Activated T-cell treated with anti-CD3 and anti-CD28 coated beads for 1 hour (primary cell): ENCODE results near the gene PTK7.
A peak's percentile ranks its signal among the peaks of the same experiment; 100 is the strongest.

Experiments used
- DNase-seq: peaks from one replicate; pipeline ENCODE4 v3.0.0-alpha.2; 2020; ENCODE audit warnings: low read depth

The PTK7 gene

DNA sequence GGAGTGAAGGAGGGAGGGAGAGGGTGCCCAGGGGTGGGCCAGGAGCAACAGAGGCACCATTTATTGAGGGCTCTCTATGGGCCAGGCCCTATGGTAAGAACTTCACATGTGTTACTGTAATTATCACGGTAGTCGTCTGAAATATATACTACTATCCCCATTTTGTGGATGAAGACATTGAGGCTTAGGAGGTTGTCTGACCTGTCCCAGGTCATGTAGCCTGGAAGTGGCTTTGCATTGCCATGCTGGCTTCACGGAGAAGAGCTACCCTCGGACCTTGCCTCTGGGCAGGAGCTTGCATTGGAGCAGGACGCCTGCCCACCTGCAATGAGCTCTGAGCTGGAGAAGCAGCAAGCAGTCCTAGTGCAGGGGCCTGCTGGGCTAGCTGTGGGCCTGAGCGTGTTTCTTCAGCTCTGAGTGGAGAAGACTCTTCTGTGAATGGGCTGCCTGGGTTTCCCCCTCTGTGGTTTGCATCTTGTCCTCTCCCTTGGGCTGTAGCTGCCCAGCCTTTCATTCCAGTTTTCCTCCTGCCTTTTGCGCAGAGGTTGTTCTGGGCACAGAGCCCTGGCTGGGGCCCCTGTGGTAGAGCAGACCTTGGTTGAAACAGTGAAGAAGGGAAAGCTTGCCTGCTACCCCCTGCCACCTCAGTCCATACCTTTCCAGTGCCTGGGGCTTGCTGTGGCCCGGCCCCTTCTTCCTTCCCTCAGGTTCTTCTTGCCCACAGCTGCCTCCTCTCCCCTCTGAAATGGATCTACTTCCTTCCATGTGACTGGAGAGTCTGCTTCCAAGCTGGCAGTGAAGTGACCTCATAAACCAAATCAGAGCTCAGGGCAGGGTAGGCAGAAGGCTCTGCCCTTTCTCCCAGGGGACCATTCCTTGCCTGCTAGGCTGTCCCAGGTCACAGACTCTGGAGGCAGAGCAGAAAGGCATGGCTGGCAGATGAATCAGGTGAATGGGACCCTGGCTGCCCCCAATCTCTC, 70.9 kb downstream of the PTK7 start:
- DNase-seq = no peak

DNA sequence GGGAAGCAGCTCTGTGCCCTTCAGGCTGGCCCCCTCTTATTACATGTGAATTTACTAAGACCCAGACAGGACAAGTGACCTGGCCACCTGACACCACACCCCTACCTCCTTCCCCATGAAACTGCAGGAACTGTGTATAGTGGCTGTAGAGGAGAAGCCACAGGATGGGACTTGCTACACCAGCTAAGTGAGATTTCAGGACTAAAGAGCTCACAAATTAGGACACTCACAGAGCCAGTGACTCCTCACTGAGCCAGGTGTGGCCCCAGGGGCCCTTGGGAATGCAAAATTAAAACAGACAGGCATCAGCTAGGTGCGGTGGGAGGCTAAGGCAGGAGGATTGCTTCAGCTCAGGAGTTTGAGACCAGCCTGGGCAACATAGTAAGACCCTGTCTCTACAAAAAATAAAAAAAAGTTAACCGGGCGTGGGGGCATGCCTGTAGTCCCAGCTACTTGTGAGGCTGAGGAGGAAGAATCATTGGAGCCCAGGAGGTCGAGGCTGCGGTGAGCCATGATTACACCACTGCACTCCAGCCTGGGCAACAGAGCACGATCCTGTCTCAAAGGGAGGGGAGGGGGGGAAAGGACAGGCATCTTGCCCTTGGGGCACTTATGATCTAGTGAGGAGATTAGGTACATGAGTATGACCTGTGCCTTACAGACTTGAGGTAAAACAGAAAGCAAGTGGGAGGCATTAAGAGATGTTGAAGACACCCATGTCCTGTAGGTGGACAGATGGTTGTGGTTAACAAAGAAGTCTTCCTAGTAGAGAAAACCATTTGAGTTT, 71.8 kb downstream of the PTK7 start:
- no peak for DNase-seq

GRCh38 chr6:43149265-43149664, 73.2 kb downstream of the PTK7 start:
- DNase-seq = no peak

DNA sequence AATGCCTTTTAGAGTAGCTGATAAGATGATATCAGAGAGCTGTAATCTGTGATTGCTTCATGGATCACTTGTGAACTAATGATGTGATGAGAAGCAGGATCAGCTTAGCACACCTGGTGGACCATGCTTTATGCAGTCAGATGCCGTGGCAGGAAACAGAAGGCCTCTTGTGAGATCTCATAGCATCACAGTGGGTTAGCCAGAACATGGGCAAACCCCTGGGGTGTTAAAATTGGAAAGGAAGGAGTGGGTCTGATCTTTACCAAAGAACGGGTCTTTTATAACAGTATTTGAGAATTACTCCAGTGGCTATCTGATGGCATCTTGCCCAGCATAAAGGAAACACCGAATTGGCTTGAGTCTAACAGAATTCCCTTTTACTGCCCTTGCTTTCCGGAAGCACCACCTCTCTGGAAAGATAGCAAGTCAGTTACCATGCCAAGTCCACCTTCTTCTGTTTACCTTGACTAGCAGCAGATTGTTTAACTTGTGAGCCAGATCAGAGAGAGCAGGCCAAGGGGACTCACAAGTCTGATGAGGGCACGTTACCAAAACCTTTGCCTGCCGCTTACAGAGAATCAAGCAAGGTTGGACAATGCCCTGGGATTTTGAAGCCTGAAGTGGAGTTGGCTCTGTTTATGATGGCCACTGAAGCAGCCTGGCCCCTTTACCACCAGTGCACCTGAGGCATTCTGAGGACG, 74.1 kb downstream of the PTK7 start:
- DNase-seq = no peak

DNA sequence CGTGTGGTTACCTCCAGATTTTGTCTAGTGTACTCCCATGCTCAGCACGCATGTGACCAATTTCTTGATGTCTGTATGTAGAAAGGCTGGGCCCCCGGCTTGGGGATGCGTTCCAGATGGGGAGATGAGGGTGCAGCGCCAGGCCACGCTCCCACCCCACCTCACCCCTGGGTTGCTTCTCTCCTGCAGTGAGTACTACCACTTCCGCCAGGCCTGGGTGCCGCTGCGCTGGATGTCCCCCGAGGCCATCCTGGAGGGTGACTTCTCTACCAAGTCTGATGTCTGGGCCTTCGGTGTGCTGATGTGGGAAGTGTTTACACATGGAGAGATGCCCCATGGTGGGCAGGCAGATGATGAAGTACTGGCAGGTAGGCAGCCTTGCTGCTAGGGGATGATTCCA, 83.5 kb downstream of the PTK7 start:
- no peak for DNase-seq

DNA sequence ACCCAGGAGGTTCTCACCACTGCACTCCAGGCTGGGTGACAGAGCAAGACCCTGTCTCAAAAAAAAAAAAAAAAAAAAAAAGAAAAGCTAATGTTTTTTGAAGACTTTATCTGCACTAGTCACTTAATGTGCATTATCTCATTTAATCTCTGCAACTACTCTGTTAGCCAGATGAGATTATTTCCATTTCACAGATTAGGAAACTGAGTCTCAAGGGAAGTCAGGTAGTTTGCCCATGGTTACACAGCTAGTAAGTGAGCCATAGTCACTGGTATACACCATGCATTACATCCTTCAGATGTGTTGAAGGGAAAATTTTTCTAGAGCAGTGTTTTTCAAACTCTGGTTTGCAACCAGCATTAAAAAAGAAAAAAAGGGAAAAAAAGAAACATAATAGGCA, 87.8 kb downstream of the PTK7 start:
- DNase-seq = no peak

- no peak for DNase-seq
Observed at GRCh38 chr6:43170417-43170930, 94.4 kb downstream of the PTK7 start.

DNA sequence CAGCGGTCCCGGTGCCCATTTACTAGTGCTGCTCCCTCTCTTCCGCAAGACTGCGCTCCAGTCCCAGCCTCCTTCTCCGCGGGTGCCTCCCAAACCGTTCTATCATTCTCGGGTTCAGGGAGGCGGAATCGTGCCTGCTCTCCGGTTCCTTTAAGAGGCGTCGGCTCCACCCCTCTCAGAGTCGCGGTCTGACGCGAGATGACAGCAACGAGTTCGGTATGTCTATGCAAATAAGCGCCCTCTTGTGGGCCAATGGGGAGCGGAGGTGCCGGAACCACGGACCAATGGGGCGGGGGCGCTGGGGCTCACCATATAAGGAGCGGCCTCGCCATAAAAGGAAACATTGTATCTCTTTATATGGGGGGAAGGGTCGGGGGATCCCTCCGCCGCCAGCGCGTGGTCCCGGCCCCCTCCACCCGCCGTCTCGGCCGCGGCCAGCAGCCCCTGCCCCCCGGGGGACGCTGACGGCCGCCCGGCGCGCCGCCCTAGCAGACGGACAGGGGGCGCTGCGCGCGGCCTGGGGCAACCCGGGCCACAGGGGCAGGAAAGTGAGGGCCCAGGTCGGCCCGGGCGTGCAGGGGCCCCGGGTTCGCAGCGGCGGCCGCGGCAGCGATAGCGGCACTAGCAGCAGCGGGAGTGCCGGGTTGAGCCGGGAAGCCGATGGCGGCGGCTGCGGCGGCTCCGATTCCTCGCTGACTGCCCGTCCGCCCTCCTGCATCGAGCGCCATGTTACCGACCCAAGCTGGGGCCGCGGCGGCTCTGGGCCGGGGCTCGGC, 95.0 kb downstream of the PTK7 start, which contains the start of gene SRF:
TSS of gene SRF (plus strand) at position 339 of the 776 bp plus-strand sequence. CDS start at position 727, 388 bp downstream.
- peak; percentile 97 for DNase-seq

DNA sequence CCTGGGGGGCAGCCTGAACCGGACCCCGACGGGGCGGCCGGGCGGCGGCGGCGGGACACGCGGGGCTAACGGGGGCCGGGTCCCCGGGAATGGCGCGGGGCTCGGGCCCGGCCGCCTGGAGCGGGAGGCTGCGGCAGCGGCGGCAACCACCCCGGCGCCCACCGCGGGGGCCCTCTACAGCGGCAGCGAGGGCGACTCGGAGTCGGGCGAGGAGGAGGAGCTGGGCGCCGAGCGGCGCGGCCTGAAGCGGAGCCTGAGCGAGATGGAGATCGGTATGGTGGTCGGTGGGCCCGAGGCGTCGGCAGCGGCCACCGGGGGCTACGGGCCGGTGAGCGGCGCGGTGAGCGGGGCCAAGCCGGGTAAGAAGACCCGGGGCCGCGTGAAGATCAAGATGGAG, 95.6 kb downstream of the PTK7 start:
- DNase-seq = peak; percentile 19

- DNase-seq = peak; percentile 34
Observed at GRCh38 chr6:43172104-43173007, 96.2 kb downstream of the PTK7 start.

DNA sequence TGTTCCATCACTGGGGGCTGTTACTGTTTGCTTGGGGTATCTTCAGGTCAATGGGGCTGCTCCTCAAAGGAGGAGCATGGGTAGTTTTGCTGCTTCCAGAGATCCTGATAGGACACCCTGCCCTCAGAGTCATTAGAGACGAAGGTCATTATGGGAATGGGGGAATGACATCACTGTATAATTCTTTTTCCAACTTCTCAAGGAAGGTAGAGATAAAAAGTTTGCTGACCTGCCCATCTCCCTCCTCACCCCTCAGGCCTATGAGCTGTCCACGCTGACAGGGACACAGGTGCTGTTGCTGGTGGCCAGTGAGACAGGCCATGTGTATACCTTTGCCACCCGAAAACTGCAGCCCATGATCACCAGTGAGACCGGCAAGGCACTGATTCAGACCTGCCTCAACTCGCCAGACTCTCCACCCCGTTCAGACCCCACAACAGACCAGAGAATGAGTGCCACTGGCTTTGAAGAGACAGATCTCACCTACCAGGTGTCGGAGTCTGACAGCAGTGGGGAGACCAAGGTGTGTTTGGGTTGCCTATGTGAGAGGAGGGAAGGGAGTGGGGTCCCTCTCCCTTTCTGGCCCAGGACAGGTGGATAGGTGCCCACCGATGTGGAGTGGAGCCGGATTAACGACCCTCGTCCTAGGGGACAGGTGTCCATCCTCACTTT, 97.6 kb downstream of the PTK7 start:
- DNase-seq = no peak

GRCh38 chr6:43174263-43175112, 98.4 kb downstream of the PTK7 start:
- DNase-seq = peak; percentile 87

- no peak for DNase-seq
Observed at GRCh38 chr6:43175676-43176422, 99.7 kb downstream of the PTK7 start.

- DNase-seq = no peak
Observed at GRCh38 chr6:43176423-43176786, 100.3 kb downstream of the PTK7 start.

GRCh38 chr6:43178150-43178549, 102.0 kb downstream of the PTK7 start:
- no peak for DNase-seq

DNA sequence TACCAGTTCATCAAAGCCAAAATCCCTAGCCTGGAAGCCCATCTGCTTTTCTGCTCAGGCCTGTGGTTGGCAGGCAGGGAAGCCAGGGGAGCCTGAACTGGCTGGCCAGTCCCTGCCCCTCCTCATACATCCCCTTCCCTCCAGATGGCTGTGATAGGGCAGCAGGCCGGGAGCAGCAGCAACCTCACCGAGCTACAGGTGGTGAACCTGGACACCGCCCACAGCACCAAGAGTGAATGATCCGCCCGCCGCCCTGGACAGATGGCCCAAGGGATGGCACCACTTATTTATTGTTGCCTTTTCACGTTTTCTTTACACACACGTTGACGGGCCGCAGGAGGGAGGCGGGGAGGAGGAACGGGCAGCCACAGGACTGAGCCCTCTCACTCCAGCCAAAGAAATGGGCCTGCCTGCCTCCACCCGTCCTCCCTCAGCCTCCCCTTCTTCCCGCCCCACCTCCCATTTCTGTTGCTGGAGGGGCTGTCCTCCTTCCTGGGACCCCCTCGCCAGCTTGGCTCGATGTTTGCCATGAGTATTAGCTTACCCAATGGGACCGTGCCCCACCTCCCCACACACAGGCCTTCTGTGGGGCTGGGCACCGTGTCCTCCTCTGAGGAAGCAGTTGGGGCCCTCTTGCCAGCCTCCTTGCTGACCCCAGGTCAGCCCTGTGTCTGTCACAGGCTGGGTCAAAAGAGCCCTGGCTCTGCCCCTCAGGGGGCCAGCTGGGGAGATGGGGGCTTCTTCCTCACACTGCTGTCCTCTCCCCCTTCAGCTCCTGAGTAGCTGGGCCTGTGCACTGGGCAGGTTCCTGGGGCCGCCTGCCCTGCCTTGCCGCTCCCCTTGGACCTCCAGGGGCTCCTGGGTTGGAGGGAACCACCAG, 103.1 kb downstream of the PTK7 start:
- no peak for DNase-seq

GRCh38 chr6:43180058-43180457, 103.9 kb downstream of the PTK7 start:
- DNase-seq = no peak
